OCI-LY7 (cell line): ENCODE data around the gene CACNB1. TPM values are rescaled to one million over a fixed set of nuclear protein-coding genes. Genes with fewer than 3 reads are reported as not detected.

Source experiments
- BruUV-seq: library from RNA; stranded (reverse); fragments of 400-500 nt; replicated peaks from 2 replicates; lab custom pipeline; 2021; lab: Mats Ljungman, UMichigan
- CTCF ChIA-PET: fragments of 300-600 bp; sonication (Branson Sonifier 250); formaldehyde crosslinking; loops from one replicate; lab custom pipeline; 2022; ENCODE audit warnings: antibody characterized with exemption; ENCODE audit not compliant: unreplicated experiment; lab: Charles Lee
- POLR2A ChIA-PET: fragments of 300-600 bp; sonication (Branson Sonifier 250); formaldehyde crosslinking; loops from one replicate; lab custom pipeline; 2022; ENCODE audit warnings: antibody characterized with exemption; lab: Charles Lee
- DNase-seq: peaks from one replicate; pipeline ENCODE4 v3.0.0-alpha.2; 2015; ENCODE audit warnings: low spot score
- H2AFZ ChIP-seq: fragments of 200-600 bp; sonication (generic), shearing (Covaris generic); 2 replicates; pipeline ENCODE4 v1.6.1; 2014; ENCODE audit warnings: mild to moderate bottlenecking, antibody characterized with exemption, low read length, moderate library complexity
- H3K27ac ChIP-seq: fragments of 200-600 bp; sonication (generic); 2 replicates; pipeline ENCODE4 v1.5.1; 2014; ENCODE audit warnings: mixed run types, low read depth, mild to moderate bottlenecking, moderate library complexity, low read length, inconsistent platforms; ENCODE audit not compliant: poor library complexity, severe bottlenecking
- H3K36me3 ChIP-seq: fragments of 200-600 bp; sonication (generic); 2 replicates; pipeline ENCODE4 v1.6.1; 2014; ENCODE audit warnings: mild to moderate bottlenecking, antibody characterized with exemption, low read length, moderate library complexity, mixed read lengths; ENCODE audit not compliant: insufficient read depth
- H3K4me1 ChIP-seq: fragments of 200-600 bp; sonication (generic); 2 replicates; pipeline ENCODE4 v1.5.1; 2014; ENCODE audit warnings: mild to moderate bottlenecking, low read length; ENCODE audit not compliant: insufficient read depth, poor library complexity, severe bottlenecking
- H3K4me2 ChIP-seq: fragments of 200-600 bp; sonication (generic); 2 replicates; pipeline ENCODE4 v1.6.1; 2014; ENCODE audit warnings: mild to moderate bottlenecking, low read length
- H3K4me3 ChIP-seq: fragments of 200-600 bp; sonication (generic); 2 replicates; pipeline ENCODE4 v1.5.1; 2014; ENCODE audit warnings: mild to moderate bottlenecking, low read depth, low read length; ENCODE audit not compliant: poor library complexity, severe bottlenecking
- H3K79me2 ChIP-seq: fragments of 200-600 bp; sonication (generic); 2 replicates; pipeline ENCODE4 v1.6.1; 2016; ENCODE audit warnings: low read depth, mild to moderate bottlenecking, low read length, moderate library complexity, mixed read lengths; ENCODE audit not compliant: insufficient read depth
- H3K9me2 ChIP-seq: fragments of 200-600 bp; sonication (generic); 2 replicates; pipeline ENCODE4 v1.6.1; 2016; ENCODE audit warnings: mild to moderate bottlenecking, low read length, mixed read lengths; ENCODE audit not compliant: insufficient read depth
- H3K9me3 ChIP-seq: fragments of 200-600 bp; sonication (generic); 2 replicates; pipeline ENCODE4 v1.6.1; 2014; ENCODE audit warnings: mild to moderate bottlenecking, mixed run types, low read length, mixed read lengths
- H4K20me1 ChIP-seq: fragments of 200-600 bp; sonication (generic); 2 replicates; pipeline ENCODE4 v1.6.1; 2014; ENCODE audit warnings: mild to moderate bottlenecking, antibody characterized with exemption, low read length, moderate library complexity, mixed read lengths; ENCODE audit not compliant: insufficient read depth
- CTCF ChIP-seq: fragments of 200-600 bp; sonication (generic); conservative IDR thresholded peaks from 2 replicates; pipeline ENCODE4 v1.5.1; 2014; ENCODE audit warnings: mild to moderate bottlenecking, antibody characterized with exemption, low read length, moderate library complexity, mixed read lengths
- EZH2phosphoT487 ChIP-seq: fragments of 200-600 bp; sonication (generic); IDR thresholded peaks from 2 replicates; pipeline ENCODE4 v1.6.1; 2018; ENCODE audit warnings: low read depth, borderline replicate concordance, mild to moderate bottlenecking, mixed run types, antibody characterized with exemption, low read length, moderate library complexity, mixed read lengths
- intact Hi-C: fragments of 100-400 bp; cut with micrococcal nuclease; formaldehyde crosslinking; loops from one replicate; pipeline ENCODE4 v1.10.0; 2022; ENCODE audit not compliant: unreplicated experiment
- total RNA-seq, 2 experiments: library from RNA; depleted of rRNA in 1 of 2; stranded (reverse); fragments of >200 nt in 1 of 2; shearing (Covaris generic) in 1 of 2; gene quantifications; 2 replicates each; pipeline ENCODE4 v1.2.3, GENCODE V29; 2014 to 2022

CACNB1 gene
- total RNA-seq, 2 experiments from 2014 or later, result 23.7 to 30.9 TPM

- H3K27ac ChIP-seq, result peak overlapping the region; percentile 59
- H4K20me1 ChIP-seq, result no peaks in the 10 kb centered on the region
- peak overlapping the region; percentile 70 for H3K4me2 ChIP-seq
- no peaks in the 10 kb centered on the region for H3K79me2 ChIP-seq
- H3K9me2 ChIP-seq, result no peaks in the 10 kb centered on the region
- CTCF ChIA-PET, result interaction anchor here (0.7 to 4.3 kb wide), 6 partner anchors 9 to 263 kb away, joined by 3 to 33 read pairs (median 8); partner anchors contain the start of gene RPL19
- intact Hi-C loops, result loop anchor here (1.0 kb wide), 4 partner anchors 10 to 262 kb away; no protein-coding TSS in a partner anchor
- peaks cover 53% of the 10 kb centered on the region for H3K4me1 ChIP-seq
- H3K9me3 ChIP-seq, result no peaks in the 10 kb centered on the region
- POLR2A ChIA-PET, result interaction anchor here (0.5 to 2.0 kb wide), 5 partner anchors 37 to 1379 kb away, joined by 3 to 18 read pairs (median 3); partner anchors contain the start of gene RPL19
- TF ChIP-seq CTCF (peak; percentile 97), EZH2phosphoT487 (no peak)
- peak; percentile 90 for DNase-seq
- H3K36me3 ChIP-seq, result no peaks in the 10 kb centered on the region
- H2AFZ ChIP-seq, result peak overlapping the region; percentile 51; the same call in 1 of the 2 replicates
- no TSS peak for BruUV-seq
- H3K4me3 ChIP-seq, result peak overlapping the region; percentile 23
Observed at GRCh38 chr17:39244600-39245570, 47.4 kb upstream of the CACNB1 start.

DNA sequence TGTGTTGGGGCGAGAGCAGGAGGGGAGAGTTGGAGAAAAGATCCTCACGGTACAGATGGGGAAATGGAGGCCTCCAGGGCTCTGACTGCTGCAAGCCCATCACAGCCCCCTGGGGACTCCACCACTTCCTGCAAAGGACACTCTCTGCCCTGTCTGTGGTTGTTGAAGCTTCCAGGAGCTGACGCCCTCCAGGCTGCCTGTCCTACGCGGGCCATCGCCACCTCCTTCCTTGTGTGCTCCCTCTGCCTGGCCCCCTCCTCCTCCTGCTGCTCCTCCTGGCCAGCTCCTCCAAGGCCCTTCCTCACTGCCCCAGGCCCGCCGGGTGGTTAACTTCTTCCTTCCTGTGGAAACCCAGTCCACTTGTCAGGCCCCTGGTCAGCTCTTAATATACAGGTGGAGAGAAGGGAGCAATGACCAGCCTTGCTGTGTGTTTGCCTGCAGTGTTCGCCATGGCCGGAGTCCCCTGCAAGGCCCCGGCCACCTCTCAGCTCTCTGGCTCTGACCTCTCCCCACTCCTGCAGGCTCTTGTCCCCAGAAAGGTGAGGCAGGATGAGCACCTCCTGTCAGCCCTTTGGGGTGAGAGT lies 46.6 kb upstream of the CACNB1 start:
- CTCF ChIA-PET, result interaction anchor here (0.6 to 4.3 kb wide), 9 partner anchors 8 to 1262 kb away, joined by 3 to 33 read pairs (median 4); partner anchors contain the start of gene RPL19
- peak overlapping the region; percentile 23 for H3K4me3 ChIP-seq
- intact Hi-C loops, result loop anchor here (1.0 kb wide), 4 partner anchors 9 to 261 kb away; no protein-coding TSS in a partner anchor

More for the DNA sequence above, 46.6 kb upstream of the CACNB1 start:
- Histone ChIP-seq H4K20me1 (no peaks in the 10 kb centered on the region), H3K9me2 (no peaks in the 10 kb centered on the region), H3K4me1 (peaks cover 60% of the 10 kb centered on the region), H3K36me3 (no peaks in the 10 kb centered on the region), H3K79me2 (no peaks in the 10 kb centered on the region), H3K9me3 (no peaks in the 10 kb centered on the region), H3K27ac (peak overlapping the region; percentile 59), H3K4me2 (peak overlapping the region; percentile 70), H2AFZ (peak overlapping the region; percentile 51; the same call in 1 of the 2 replicates)
- TF ChIP-seq EZH2phosphoT487 (no peak), CTCF (no peak)
- BruUV-seq, result no TSS peak
- POLR2A ChIA-PET, result interaction anchor here (0.5 to 2.0 kb wide), 5 partner anchors 36 to 141 kb away, joined by 3 to 18 read pairs (median 3); partner anchors contain the start of gene RPL19
- peak; percentile 87 for DNase-seq
